OCI-LY7 (cell line): ENCODE measurements around the gene BAIAP2. TPM values are rescaled to one million over a fixed set of nuclear protein-coding genes. Genes with fewer than 3 reads are reported as not detected.

Experiments used
- BruUV-seq: library from RNA; stranded (reverse); fragments of 400-500 nt; replicated peaks from 2 replicates; lab custom pipeline; 2021; lab: Mats Ljungman, UMichigan
- CTCF ChIA-PET: fragments of 300-600 bp; sonication (Branson Sonifier 250); formaldehyde crosslinking; loops from one replicate; lab custom pipeline; 2022; ENCODE audit warnings: antibody characterized with exemption; ENCODE audit not compliant: unreplicated experiment; lab: Charles Lee
- POLR2A ChIA-PET: fragments of 300-600 bp; sonication (Branson Sonifier 250); formaldehyde crosslinking; loops from one replicate; lab custom pipeline; 2022; ENCODE audit warnings: antibody characterized with exemption; lab: Charles Lee
- DNase-seq: peaks from one replicate; pipeline ENCODE4 v3.0.0-alpha.2; 2015; ENCODE audit warnings: low spot score
- H2AFZ ChIP-seq: fragments of 200-600 bp; sonication (generic), shearing (Covaris generic); 2 replicates; pipeline ENCODE4 v1.6.1; 2014; ENCODE audit warnings: mild to moderate bottlenecking, antibody characterized with exemption, low read length, moderate library complexity
- H3K27ac ChIP-seq: fragments of 200-600 bp; sonication (generic); 2 replicates; pipeline ENCODE4 v1.5.1; 2014; ENCODE audit warnings: mixed run types, low read depth, mild to moderate bottlenecking, moderate library complexity, low read length, inconsistent platforms; ENCODE audit not compliant: poor library complexity, severe bottlenecking
- H3K36me3 ChIP-seq: fragments of 200-600 bp; sonication (generic); 2 replicates; pipeline ENCODE4 v1.6.1; 2014; ENCODE audit warnings: mild to moderate bottlenecking, antibody characterized with exemption, low read length, moderate library complexity, mixed read lengths; ENCODE audit not compliant: insufficient read depth
- H3K4me1 ChIP-seq: fragments of 200-600 bp; sonication (generic); 2 replicates; pipeline ENCODE4 v1.5.1; 2014; ENCODE audit warnings: mild to moderate bottlenecking, low read length; ENCODE audit not compliant: insufficient read depth, poor library complexity, severe bottlenecking
- H3K4me2 ChIP-seq: fragments of 200-600 bp; sonication (generic); 2 replicates; pipeline ENCODE4 v1.6.1; 2014; ENCODE audit warnings: mild to moderate bottlenecking, low read length
- H3K4me3 ChIP-seq: fragments of 200-600 bp; sonication (generic); 2 replicates; pipeline ENCODE4 v1.5.1; 2014; ENCODE audit warnings: mild to moderate bottlenecking, low read depth, low read length; ENCODE audit not compliant: poor library complexity, severe bottlenecking
- H3K79me2 ChIP-seq: fragments of 200-600 bp; sonication (generic); 2 replicates; pipeline ENCODE4 v1.6.1; 2016; ENCODE audit warnings: low read depth, mild to moderate bottlenecking, low read length, moderate library complexity, mixed read lengths; ENCODE audit not compliant: insufficient read depth
- H3K9me2 ChIP-seq: fragments of 200-600 bp; sonication (generic); 2 replicates; pipeline ENCODE4 v1.6.1; 2016; ENCODE audit warnings: mild to moderate bottlenecking, low read length, mixed read lengths; ENCODE audit not compliant: insufficient read depth
- H3K9me3 ChIP-seq: fragments of 200-600 bp; sonication (generic); 2 replicates; pipeline ENCODE4 v1.6.1; 2014; ENCODE audit warnings: mild to moderate bottlenecking, mixed run types, low read length, mixed read lengths
- H4K20me1 ChIP-seq: fragments of 200-600 bp; sonication (generic); 2 replicates; pipeline ENCODE4 v1.6.1; 2014; ENCODE audit warnings: mild to moderate bottlenecking, antibody characterized with exemption, low read length, moderate library complexity, mixed read lengths; ENCODE audit not compliant: insufficient read depth
- EZH2phosphoT487 ChIP-seq: fragments of 200-600 bp; sonication (generic); IDR thresholded peaks from 2 replicates; pipeline ENCODE4 v1.6.1; 2018; ENCODE audit warnings: low read depth, borderline replicate concordance, mild to moderate bottlenecking, mixed run types, antibody characterized with exemption, low read length, moderate library complexity, mixed read lengths
- intact Hi-C: fragments of 100-400 bp; cut with micrococcal nuclease; formaldehyde crosslinking; loops from one replicate; pipeline ENCODE4 v1.10.0; 2022; ENCODE audit not compliant: unreplicated experiment
- total RNA-seq, 2 experiments: library from RNA; depleted of rRNA in 1 of 2; stranded (reverse); fragments of >200 nt in 1 of 2; shearing (Covaris generic) in 1 of 2; gene quantifications; 2 replicates each; pipeline ENCODE4 v1.2.3, GENCODE V29; 2014 to 2022
- TF ChIP-seq, protein P1 (sequence below): fragments of 200-600 bp; sonication (generic); conservative IDR thresholded peaks from 2 replicates; pipeline ENCODE4 v1.5.1; 2014; ENCODE audit warnings: mild to moderate bottlenecking, antibody characterized with exemption, low read length, moderate library complexity, mixed read lengths

The BAIAP2 gene
- total RNA-seq, 2 experiments from 2014 or later = 2.1 to 2.3 TPM

DNA sequence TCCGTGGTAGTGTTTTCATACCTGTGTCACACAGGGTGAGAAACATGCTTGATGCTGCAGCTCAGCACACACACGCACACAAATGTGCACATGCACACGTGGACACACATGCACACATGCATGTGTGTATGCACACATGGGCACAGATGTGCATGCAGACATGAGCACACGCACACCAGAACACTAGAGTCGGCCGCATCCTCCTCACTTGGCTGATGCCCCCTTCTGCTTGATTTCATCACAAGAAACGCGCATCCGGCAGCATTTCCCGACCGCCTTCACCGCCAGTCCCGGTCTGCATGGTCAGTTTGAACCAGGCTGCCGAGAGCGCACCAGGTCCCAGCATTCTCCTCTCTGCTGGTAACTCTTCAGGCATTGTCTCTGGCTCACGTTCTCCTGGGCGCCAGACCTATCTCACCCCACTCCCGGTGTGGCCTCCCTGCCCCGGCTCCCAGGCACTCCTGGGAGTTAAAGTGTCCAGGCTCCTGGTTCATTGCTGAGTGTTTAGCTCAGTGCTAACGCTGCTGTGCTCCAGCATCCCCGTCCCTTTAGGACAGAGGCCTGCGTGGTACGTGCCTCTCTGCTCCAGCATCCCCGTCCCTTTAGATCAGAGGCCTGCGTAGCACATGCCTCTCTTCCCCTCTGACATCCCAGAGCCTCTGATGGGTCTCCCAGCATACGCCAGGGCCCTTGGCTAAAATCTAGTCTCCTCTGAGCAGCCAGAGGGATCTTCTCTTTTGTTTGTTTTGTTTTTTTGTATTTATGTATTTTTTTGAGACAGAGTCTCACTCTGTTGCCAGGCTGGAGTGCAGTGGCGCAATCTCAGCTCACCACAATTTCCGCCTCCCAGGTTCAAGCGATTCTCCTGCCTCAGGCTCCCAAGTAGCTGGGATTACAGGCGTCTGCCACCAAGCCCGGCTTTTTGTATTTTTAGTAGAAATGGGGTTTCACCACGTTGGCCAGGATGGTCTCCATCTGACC is 16.0 kb downstream of the BAIAP2 start:
- Histone ChIP-seq H3K27ac (no peak overlapping the region), H3K4me1 (no peaks in the 10 kb centered on the region), H3K79me2 (no peaks in the 10 kb centered on the region), H3K4me2 (no peak overlapping the region), H4K20me1 (no peaks in the 10 kb centered on the region), H2AFZ (no peak overlapping the region), H3K9me2 (no peaks in the 10 kb centered on the region), H3K36me3 (no peaks in the 10 kb centered on the region), H3K4me3 (no peak overlapping the region), H3K9me3 (no peaks in the 10 kb centered on the region)
- ChIA-PET POLR2A (no interaction called here), CTCF (no interaction called here)
- TF ChIP-seq, protein P1, sequence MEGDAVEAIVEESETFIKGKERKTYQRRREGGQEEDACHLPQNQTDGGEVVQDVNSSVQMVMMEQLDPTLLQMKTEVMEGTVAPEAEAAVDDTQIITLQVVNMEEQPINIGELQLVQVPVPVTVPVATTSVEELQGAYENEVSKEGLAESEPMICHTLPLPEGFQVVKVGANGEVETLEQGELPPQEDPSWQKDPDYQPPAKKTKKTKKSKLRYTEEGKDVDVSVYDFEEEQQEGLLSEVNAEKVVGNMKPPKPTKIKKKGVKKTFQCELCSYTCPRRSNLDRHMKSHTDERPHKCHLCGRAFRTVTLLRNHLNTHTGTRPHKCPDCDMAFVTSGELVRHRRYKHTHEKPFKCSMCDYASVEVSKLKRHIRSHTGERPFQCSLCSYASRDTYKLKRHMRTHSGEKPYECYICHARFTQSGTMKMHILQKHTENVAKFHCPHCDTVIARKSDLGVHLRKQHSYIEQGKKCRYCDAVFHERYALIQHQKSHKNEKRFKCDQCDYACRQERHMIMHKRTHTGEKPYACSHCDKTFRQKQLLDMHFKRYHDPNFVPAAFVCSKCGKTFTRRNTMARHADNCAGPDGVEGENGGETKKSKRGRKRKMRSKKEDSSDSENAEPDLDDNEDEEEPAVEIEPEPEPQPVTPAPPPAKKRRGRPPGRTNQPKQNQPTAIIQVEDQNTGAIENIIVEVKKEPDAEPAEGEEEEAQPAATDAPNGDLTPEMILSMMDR = no peak
- TF ChIP-seq EZH2phosphoT487 = no peak
- BruUV-seq = no TSS peak
- intact Hi-C loops = no loop called here
- DNase-seq = no peak

DNA sequence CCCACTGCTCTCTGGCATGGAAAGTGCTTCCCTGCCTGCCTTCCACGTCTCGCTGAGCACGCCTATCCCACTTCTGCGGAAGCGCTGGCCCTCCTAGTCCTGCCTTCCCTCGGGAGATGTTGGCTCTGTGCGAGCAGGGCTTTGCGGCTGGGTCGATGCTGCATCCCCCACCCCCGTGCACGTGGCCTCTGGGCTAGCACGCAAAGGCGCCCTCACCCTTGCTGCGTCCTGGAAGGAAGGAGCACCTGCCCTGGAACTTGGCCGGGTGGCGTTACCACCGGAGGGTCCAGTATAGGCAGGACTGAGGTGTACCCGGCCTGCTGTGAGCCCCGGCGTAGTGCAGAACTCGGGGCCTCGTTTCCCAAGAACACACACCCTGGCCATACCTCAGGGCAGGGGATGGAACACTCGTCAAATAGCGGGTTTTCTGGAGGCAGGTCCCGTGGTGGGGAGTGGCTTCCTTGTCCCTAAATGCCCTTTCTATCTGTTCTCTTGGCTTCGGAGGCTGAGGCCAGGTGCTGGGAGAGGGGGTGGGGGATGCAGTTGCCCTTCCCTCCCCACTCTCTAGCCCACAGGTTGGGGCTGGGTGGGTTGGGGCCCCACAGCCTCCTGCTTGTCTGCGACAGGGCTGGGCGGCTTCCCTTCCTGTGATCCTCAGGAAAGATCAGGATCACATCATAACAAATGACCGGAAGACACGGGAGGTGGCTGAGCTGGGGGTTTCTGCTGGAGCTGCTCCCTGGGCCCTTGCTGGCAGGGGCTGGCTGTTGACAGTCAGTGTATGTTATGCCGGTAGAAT is 17.4 kb downstream of the BAIAP2 start:
- H3K4me3 ChIP-seq = no peak overlapping the region
- no peak overlapping the region for H3K4me2 ChIP-seq
- no peaks in the 10 kb centered on the region for H3K79me2 ChIP-seq
- H3K4me1 ChIP-seq = no peaks in the 10 kb centered on the region
- no peak overlapping the region for H3K27ac ChIP-seq
- no peak overlapping the region for H2AFZ ChIP-seq
- BruUV-seq = no TSS peak
- CTCF ChIA-PET = no interaction called here
- POLR2A ChIA-PET = interaction anchor here (0.6 kb wide), 1 partner anchor 48 kb away, joined by 4 read pairs; no protein-coding TSS in a partner anchor
- H4K20me1 ChIP-seq = no peaks in the 10 kb centered on the region
- no peak for DNase-seq
- H3K9me3 ChIP-seq = no peaks in the 10 kb centered on the region
- intact Hi-C loops = no loop called here
- H3K36me3 ChIP-seq = no peaks in the 10 kb centered on the region
- H3K9me2 ChIP-seq = no peaks in the 10 kb centered on the region
- TF ChIP-seq, protein P1 = no peak
- no peak for TF ChIP-seq EZH2phosphoT487
